Measurements from ENCODE around the gene RAP1GDS1.
"Not testable (repeated sequence)": the region's sequence is repeated elsewhere in the genome, so short reads cannot be mapped to it uniquely, and the experiment has no call there.

The RAP1GDS1 gene

DNA sequence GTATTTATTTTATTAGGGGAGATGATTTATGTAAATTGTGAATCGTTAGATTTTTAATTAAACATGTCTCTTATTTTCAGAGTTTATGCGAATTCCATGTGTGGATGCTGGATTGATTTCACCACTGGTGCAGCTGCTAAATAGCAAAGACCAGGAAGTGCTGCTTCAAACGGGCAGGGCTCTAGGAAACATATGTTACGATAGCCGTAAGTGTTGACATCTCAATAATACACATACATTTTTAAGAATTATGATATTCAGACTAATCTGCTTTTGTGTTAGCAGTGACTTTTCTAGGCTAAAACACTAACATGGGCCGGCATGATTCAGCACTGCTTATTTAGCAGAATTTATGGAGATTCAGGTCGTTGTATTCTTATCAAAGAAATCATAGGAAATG is 91.2 kb downstream of the RAP1GDS1 start:
- no peak for DNase-seq (ENCODE audit: low spot score)

GRCh38 chr4:98352940-98353339 is 91.8 kb downstream of the RAP1GDS1 start:
- DNase-seq (ENCODE audit: low spot score), result no peak

- no peak for DNase-seq (ENCODE audit: low spot score)
These were observed 97.6 kb downstream of the RAP1GDS1 start for GRCh38 chr4:98358630-98359248.

DNA sequence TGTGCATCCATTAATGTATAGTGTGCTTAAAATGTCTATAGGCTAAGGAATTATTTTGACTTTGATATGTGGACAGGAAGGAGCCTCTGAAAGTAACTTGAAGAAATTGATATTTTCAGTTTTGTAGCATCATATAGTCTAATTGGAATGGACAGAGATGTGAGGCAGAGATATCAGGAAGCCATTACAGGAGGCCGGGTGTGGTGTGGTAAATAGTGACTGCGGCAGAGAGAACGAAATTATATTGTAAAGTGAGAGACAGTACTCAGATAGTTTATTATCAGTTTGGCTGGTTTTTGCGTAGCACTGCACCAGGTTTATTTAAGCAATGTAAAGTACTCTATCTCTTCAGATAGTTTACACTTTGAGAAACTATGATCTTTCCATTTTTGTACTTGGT is 98.5 kb downstream of the RAP1GDS1 start:
- no peak for DNase-seq (ENCODE audit: low spot score)

GRCh38 chr4:98363431-98363830 is 102.2 kb downstream of the RAP1GDS1 start:
- DNase-seq (ENCODE audit: low spot score), result no peak

DNA sequence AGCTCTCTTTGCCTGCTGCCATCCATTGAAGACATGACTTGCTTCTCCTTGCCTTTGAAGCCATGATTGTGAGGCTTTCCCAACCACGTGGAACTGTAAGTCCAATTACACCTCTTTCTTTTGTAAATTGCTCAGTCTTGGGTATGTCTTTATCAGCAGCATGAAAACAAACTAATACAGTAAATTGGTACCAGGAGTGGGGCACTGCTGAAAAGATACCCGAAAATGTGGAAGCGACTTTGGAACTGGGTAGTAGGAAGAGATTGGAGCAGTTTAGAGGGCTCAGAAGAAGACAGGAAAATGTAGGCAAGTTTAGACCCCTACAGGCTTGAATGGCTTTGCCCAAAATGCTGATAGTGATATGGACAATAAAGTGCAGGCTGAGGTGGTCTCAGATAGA is 105.1 kb downstream of the RAP1GDS1 start:
- not testable (repeated sequence) for DNase-seq (ENCODE audit: low spot score)

- not testable (repeated sequence) for DNase-seq (ENCODE audit: low spot score)
These were observed 106.8 kb downstream of the RAP1GDS1 start for GRCh38 chr4:98368000-98368399.

DNA sequence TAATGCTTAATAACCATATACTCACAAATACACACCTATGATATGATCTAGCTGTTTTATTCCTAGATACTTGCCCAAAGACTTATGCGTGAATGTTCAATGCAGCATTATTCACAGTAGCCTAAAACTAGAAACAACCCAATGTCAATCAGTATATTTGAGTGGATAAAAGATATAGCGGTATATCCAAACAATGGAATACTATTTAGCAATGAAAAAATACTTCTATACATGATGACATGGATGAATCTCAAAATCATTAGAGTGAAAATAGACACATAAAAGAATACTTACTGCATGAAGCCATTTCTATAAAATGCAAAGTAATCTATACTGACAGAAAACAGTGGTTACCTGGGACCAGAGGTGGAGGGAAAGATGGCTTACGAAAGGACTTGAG is 108.1 kb downstream of the RAP1GDS1 start:
- no peak for DNase-seq (ENCODE audit: low spot score)

DNA sequence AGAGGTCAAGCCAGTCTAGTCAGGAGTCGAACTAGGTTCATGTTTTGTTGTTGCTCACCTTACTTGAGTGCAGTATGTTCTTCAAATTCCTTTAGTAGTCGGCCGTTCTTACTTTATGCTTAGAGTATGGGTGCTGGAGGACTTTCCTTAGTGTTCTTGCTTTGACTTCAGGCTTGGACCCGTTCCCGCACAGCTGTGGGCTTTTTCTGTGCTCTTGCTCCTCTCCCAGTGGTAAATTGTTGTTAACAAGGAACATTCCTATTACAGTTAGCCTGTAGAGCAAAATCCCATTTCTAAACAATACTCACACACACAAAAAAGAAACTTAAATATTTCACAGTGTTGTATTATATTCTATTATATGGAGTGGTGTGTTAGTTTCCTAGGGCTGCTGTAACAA is 113.5 kb downstream of the RAP1GDS1 start:
- peak; percentile 55 for DNase-seq (ENCODE audit: low spot score)

GRCh38 chr4:98377559-98377958 is 116.4 kb downstream of the RAP1GDS1 start:
- DNase-seq (ENCODE audit: low spot score), result no peak

- DNase-seq (ENCODE audit: low spot score), result no peak
These were observed 120.1 kb downstream of the RAP1GDS1 start for GRCh38 chr4:98381306-98381705.

- no peak for DNase-seq (ENCODE audit: low spot score)
These were observed 122.4 kb downstream of the RAP1GDS1 start for GRCh38 chr4:98383431-98384106.

DNA sequence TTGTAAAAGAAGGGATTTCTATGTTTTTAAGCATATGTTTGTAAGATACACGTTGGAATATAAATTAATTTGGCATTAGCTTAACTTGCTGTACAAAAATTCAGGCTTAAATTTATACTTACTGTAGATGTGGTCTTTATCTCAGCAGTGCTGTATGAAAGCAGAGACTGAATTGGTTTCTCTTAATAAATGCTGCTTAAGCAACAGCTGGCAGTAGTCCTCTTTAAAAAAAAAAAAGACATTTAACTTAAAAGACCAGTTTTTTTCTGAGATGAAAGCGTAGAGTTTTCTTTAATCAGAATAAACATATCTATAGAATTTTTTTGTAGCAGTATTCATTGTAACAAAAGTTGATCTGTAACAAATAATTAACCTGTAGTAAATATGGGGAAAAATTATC is 124.6 kb downstream of the RAP1GDS1 start:
- DNase-seq (ENCODE audit: low spot score), result no peak

GRCh38 chr4:98387345-98388026 is 126.3 kb downstream of the RAP1GDS1 start:
- no peak for DNase-seq (ENCODE audit: low spot score)

DNA sequence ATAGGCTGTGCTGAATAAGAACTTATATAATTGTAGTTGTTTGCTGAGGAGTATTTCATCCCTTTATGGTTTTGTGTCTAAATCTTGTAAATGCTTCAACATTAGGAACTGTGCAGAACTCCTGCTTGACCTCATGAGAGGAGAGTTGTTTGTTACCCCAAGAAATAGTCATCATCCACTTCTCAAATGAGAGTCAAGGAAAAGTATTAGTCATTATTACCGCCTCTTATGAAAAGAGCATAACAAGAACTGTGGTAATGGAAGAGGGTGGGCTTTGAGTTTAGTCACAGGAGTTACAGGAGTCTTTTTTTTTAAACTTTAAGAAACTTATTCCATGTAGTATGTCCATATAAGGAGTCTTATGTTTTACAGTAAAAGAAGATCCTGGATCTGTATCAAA is 132.9 kb downstream of the RAP1GDS1 start:
- DNase-seq (ENCODE audit: low spot score), result no peak

DNA sequence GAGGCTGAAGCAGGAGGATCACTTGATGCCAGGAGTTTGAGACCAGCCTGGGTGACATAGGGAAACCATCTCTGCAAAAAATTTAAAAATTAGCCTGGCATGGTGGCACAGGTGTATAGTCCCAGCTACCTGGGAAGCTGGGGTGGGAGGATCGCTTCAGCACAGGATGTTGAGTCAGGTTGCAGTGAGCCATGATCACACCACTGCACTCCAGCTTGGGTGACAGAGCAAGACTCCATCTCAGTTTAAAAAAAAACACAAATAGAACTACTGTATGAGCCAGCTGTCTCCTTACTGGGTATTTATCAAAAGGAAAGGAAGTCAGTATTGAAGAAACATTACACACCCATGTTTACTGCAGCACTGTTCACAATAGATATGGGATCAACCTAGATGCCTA is 138.7 kb downstream of the RAP1GDS1 start:
- DNase-seq (ENCODE audit: low spot score), result no peak

DNA sequence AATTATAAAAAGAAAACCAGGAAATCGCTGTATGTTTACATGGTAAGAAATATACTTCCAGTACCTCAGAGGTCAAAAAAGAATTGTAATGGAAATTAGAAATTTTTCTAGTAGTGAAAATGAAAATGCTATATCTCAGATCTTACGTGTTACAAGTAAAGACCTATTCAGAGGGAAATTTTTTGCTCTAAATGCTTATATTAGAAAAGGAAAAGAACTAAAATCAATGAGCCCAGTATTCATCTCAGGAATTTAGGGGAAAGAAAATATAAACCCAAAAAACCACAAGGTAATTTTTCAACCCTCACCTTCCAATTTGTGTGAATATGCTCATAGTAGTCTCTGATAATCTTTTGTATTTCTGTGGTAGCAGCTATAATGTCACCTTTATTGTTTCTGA is 145.6 kb downstream of the RAP1GDS1 start:
- no peak for DNase-seq (ENCODE audit: low spot score)

GRCh38 chr4:98411731-98412130 is 150.5 kb downstream of the RAP1GDS1 start:
- DNase-seq (ENCODE audit: low spot score), result no peak

- no peak for DNase-seq (ENCODE audit: low spot score)
These were observed 155.7 kb downstream of the RAP1GDS1 start for GRCh38 chr4:98416844-98417243.

DNA sequence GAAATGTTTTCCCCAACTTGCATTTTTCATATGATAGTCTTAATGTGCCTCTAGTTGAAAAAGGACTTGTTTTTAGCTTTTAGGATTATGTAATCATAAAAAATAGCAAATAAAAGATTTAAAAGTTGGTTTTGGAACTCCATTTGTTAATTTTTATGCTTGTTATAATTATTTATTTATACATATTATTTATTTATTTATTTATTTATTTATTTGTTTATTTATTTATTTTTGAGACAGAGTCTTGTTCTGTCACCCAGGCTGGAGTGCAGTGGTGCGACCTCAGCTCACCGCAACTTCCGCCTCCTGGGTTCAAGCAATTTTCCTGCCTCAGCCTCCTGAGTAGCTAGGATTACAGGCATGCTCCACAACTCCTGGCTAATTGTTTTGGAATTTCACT is 159.0 kb downstream of the RAP1GDS1 start:
- not testable (repeated sequence) for DNase-seq (ENCODE audit: low spot score)

- DNase-seq (ENCODE audit: low spot score), result no peak
These were observed 159.9 kb downstream of the RAP1GDS1 start for GRCh38 chr4:98421111-98421510.

DNA sequence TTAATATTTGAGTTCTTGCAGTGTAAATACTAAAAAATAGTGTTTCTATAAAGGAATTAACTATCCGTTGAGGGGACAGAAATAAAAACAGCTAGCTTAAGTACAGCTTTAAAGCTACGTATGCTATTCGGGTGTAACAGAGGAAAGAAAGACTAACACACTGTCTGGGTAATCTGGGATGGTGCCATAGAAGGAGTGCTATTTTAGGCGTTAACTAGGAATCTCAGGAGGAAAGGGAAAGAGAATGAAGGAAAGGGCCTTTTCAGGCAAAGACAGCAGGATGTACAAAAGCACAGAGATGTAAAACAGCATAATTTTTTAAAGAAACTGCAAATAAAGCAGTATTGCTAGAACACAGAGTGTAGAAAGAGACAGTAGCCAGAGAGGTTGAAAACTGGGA is 161.8 kb downstream of the RAP1GDS1 start:
- DNase-seq (ENCODE audit: low spot score), result no peak

DNA sequence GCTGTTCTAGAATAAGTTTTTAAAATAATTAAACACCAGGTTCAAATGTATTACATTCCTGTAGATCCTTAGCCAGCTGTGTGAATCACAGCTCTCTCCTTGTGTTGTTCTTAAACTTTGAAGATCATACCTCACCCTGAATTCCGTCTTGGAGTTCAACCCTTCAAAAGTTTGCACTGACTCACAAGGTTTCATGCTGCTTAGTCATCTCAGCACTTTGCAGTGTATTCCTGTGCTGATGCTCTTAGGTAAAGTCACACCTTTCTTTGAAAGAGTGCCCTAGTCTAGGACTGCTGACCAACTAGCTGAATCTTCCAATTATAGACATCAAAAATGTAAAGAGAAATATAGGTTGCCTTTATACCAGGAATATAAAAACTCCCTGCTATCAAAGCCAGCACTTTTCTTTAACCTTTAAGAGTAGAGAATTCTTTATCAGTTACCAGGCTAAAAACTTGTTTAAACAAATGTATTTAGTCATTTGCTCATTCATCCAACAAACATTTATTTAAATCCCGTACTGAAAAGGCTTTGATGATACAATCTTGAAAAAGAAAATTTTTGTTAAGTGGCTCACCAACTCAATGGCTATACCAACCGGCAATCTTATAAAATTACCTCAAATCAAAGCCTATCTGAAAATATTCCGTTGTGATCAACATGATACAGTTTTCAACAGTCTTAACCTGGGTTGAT is 169.7 kb downstream of the RAP1GDS1 start:
- DNase-seq (ENCODE audit: low spot score), result no peak

Data from globus pallidus (tissue), 1 donor.